Sigmoid colon (tissue), 7 donors: ENCODE results near the gene STPG3. TPM values are rescaled to one million over a fixed set of nuclear protein-coding genes. Genes with fewer than 3 reads are reported as not detected.

Source experiments
- DNase-seq: peaks from one replicate; pipeline ENCODE4 v3.0.0-alpha.2; 2019
- H3K27ac ChIP-seq, 4 donors: fragments of 200-600 bp; sonication (generic); one replicate each; pipeline ENCODE4 v1.5.1; 2016 to 2019; ENCODE audit warnings: mild to moderate bottlenecking in 1 of 4
- H3K27me3 ChIP-seq, 3 donors: fragments of 200-600 bp; sonication (generic); one replicate each; pipeline ENCODE4 v1.5.1; 2019; ENCODE audit warnings: mild to moderate bottlenecking in 1 of 3
- H3K36me3 ChIP-seq, 4 donors: fragments of 200-600 bp; sonication (generic); one replicate each; pipeline ENCODE4 v1.5.1; 2016 to 2019
- H3K4me1 ChIP-seq, 4 donors: fragments of 200-600 bp; sonication (generic); one replicate each; pipeline ENCODE4 v1.5.1; 2017 to 2019
- H3K4me3 ChIP-seq, 4 donors: fragments of 200-600 bp; sonication (generic); one replicate each; pipeline ENCODE4 v1.5.1; 2017 to 2019; ENCODE audit warnings: mild to moderate bottlenecking in 2 of 4, moderate library complexity in 1 of 4
- H3K9me3 ChIP-seq, 4 donors: fragments of 200-600 bp in 3 of 4; sonication (generic) in 3 of 4; one replicate each; pipeline versions ENCODE4 v1.5.1 to v1.6.1; 2013 to 2019
- EP300 ChIP-seq, 4 donors: sonication (generic); formaldehyde crosslinking; IDR thresholded peaks; one replicate each; pipeline ENCODE4 v1.6.1; 2017; ENCODE audit warnings: antibody characterized with exemption in 4 of 4
- POLR2A ChIP-seq, 2 donors: fragments of 450-650 bp; IDR thresholded peaks; one replicate each; pipeline ENCODE4 v1.6.1; 2016; ENCODE audit warnings: antibody characterized with exemption in 2 of 2, mild to moderate bottlenecking in 2 of 2, moderate library complexity in 2 of 2
- POLR2AphosphoS5 ChIP-seq, 4 donors: sonication (generic); formaldehyde crosslinking; IDR thresholded peaks; one replicate each; pipeline ENCODE4 v1.6.1; 2017; ENCODE audit warnings: antibody characterized with exemption in 4 of 4
- WGBS, 2 donors: extraction: QIAGEN DNeasy Blood & Tissue Kit; methylation state at CpG; one replicate each; pipeline ENCODE4 v1.1.7; 2013; 5-methylcytosine and 5-hydroxymethylcytosine counted together
- intact Hi-C: fragments of 100-400 bp; cut with DNase I; formaldehyde crosslinking; loops from one replicate; pipeline ENCODE4 v1.15.1; 2023
- polyA plus RNA-seq, 3 donors: library from polyadenylated mRNA; stranded (reverse); fragments of 200-250 nt; gene quantifications; one replicate each; pipeline ENCODE4 v1.2.3, GENCODE V29; 2013
- total RNA-seq, 4 donors: library from RNA; depleted of rRNA; stranded (reverse); fragments of >200 nt; gene quantifications; one replicate each; pipeline ENCODE4 v1.1.0, GENCODE V29; 2016
- TF ChIP-seq, protein P1 (sequence below), 4 experiments: fragments of 450-650 bp in 3 of 4; fragments of 200-600 bp in 1 of 4; IDR thresholded peaks; one replicate each; pipeline ENCODE4 v1.5.1; 2016 to 2019; ENCODE audit warnings: antibody characterized with exemption in 4 of 4, mild to moderate bottlenecking in 3 of 4, moderate library complexity in 2 of 4
- donor health status: healthy with polysubstance abuse.
- donor health status: Bipolar disorder and iron deficiency.
- donor health status: healthy.

The STPG3 gene
- total and polyA plus RNA-seq, 7 donors: not detected

- TF ChIP-seq, protein P1, sequence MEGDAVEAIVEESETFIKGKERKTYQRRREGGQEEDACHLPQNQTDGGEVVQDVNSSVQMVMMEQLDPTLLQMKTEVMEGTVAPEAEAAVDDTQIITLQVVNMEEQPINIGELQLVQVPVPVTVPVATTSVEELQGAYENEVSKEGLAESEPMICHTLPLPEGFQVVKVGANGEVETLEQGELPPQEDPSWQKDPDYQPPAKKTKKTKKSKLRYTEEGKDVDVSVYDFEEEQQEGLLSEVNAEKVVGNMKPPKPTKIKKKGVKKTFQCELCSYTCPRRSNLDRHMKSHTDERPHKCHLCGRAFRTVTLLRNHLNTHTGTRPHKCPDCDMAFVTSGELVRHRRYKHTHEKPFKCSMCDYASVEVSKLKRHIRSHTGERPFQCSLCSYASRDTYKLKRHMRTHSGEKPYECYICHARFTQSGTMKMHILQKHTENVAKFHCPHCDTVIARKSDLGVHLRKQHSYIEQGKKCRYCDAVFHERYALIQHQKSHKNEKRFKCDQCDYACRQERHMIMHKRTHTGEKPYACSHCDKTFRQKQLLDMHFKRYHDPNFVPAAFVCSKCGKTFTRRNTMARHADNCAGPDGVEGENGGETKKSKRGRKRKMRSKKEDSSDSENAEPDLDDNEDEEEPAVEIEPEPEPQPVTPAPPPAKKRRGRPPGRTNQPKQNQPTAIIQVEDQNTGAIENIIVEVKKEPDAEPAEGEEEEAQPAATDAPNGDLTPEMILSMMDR (IDR thresholded peaks at IDR 0.05): no peak
- TF ChIP-seq POLR2AphosphoS5 (IDR thresholded peaks at IDR 0.05): no peak
- no peak for TF ChIP-seq POLR2A (IDR thresholded peaks at IDR 0.05)
- no peak for TF ChIP-seq EP300 (IDR thresholded peaks at IDR 0.05)
- Histone ChIP-seq H3K27me3 (peaks cover 13 to 22% (median 21%) of the 10 kb centered on the region in 3 donors), H3K4me1 (peaks cover 0 to 31% (median 24%) of the 10 kb centered on the region in 4 donors), H3K4me3 (peak within 1 kb of the TSS; percentile 54 to 65 (median 60)), H3K36me3 (no peaks in the 10 kb centered on the region), H3K27ac (peak within 1 kb of the TSS; percentile 84 to 91 (median 88)), H3K9me3 (no peaks in the 10 kb centered on the region)
- 41 to 53% methylated on average over 23 of the region's 23 CpGs for WGBS, 2 donors
- DNase-seq: no peak
- intact Hi-C loops: loop anchor here (5.0 kb wide), 1 partner anchor 38 kb away; the partner anchor contains the start of genes ANAPC2 and SSNA1
Observed at GRCh38 chr9:137224830-137225694, 26.0 kb upstream of the STPG3 start, which contains the start of gene CYSRT1. Gene CYSRT1, plus strand, starts transcription at chr9:137225174. Its CDS starts 448 bp downstream, at chr9:137225622.

- no peak overlapping the region for H3K4me3 ChIP-seq
- H3K27me3 ChIP-seq: peaks cover 18 to 29% (median 28%) of the 10 kb centered on the region in 3 donors
- intact Hi-C loops: no loop called here
- H3K9me3 ChIP-seq: no peaks in the 10 kb centered on the region
- H3K27ac ChIP-seq: no peak overlapping the region
- peaks cover 0 to 31% (median 24%) of the 10 kb centered on the region in 4 donors for H3K4me1 ChIP-seq
- WGBS, 2 donors: 84 to 85% methylated on average over 21 of the region's 21 CpGs
- TF ChIP-seq POLR2AphosphoS5 (IDR thresholded peaks at IDR 0.05): no peak
- no peak for DNase-seq
- H3K36me3 ChIP-seq: no peaks in the 10 kb centered on the region
Observed at GRCh38 chr9:137225699-137226331, 25.3 kb upstream of the STPG3 start.

DNA sequence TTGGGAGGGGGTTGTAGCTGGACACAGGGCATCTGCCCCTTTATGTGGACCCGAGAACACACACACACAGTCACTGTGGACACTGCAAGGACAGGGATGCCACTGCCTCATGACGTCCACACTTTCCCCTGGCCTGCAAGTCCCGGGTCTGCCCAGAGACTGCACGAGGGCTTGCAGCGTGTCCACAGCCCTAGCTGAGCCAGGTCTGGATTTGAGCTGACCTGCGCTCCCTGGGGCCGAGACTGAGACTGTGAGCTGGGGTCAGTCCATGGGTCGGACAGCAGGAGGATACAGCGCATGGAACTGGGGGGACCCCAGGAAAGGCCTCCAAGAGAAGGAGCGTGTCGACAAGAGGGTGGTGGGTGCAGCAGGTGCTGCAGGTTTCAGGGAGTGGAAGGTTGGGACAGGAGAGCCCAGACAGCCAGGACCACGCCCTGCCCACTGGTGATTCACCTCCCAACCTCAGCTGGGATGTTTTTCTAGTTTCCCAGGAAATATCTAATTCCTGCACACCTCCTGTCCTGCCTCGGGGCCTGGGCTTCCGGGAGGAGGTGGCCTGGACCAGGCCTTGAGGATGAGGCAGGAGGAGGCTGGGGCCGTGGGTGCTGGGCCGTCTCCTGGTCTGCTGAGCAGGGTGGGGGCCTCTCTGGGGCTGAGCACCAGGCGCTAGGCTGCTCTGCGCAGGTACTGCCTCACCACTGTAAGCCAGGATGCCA, 24.6 kb upstream of the STPG3 start:
- intact Hi-C loops: no loop called here
- WGBS, 2 donors: 50 to 73% methylated on average over 18 of the region's 18 CpGs
- Histone ChIP-seq H3K4me3 (no peak overlapping the region), H3K36me3 (no peaks in the 10 kb centered on the region), H3K9me3 (no peaks in the 10 kb centered on the region), H3K4me1 (peaks cover 0 to 26% (median 17%) of the 10 kb centered on the region in 4 donors), H3K27ac (no peak overlapping the region), H3K27me3 (peaks cover 23 to 36% (median 35%) of the 10 kb centered on the region in 3 donors)
- no peak for DNase-seq
- TF ChIP-seq, protein P1 (IDR thresholded peaks at IDR 0.05): no peak
- no peak for TF ChIP-seq POLR2A (IDR thresholded peaks at IDR 0.05)
- TF ChIP-seq POLR2AphosphoS5 (IDR thresholded peaks at IDR 0.05): no peak
- no peak for TF ChIP-seq EP300 (IDR thresholded peaks at IDR 0.05)

DNA sequence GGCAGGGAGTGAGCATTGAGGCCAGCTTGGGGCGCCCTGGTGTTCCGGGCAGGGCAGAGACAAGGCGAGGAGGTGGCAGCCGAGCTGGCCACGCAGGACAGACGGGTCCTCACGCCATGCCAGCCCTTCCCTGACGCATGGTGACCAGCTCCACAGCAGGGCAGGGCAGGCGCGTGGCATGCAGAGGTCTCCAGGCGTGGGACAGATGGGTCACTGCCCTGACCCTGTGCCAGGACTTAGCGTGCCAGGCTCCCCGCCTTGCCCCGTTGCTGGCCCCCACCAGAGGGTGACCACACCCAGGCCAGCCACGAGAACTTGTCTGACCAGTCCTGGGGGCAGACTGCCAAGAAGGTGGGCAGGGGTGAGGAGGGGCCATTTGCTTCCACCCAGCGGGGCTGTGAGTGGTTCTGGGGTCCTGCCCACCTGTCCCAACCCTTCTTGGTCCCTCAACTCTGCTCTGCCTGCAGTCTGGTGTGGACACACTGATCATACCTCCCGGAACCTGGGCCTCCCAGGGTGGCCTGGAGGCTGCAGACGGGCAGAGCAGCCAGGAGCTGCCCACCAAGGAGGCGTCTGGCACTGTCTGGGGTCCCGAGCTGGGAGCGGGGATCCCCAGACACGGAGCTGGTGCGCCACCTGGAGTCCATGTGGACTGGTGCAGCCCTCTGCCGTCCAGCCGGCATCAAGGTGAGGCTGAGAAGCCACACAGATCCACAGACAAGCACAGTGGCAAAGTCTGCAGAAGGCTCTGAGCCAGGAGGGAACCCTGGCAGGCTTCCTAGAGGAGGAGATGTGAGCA, 23.8 kb upstream of the STPG3 start, which contains the start of gene RNF224:
Gene RNF224, plus strand, starts transcription at position 449 of the 799 bp plus-strand sequence. CDS start 834 bp downstream, outside the sequence.
- Histone ChIP-seq H3K4me1 (peaks cover 0 to 22% (median 14%) of the 10 kb centered on the region in 4 donors), H3K4me3 (no peak within 1 kb of the TSS), H3K27ac (no peak within 1 kb of the TSS), H3K27me3 (peaks cover 26 to 44% (median 43%) of the 10 kb centered on the region in 3 donors), H3K36me3 (no peaks in the 10 kb centered on the region), H3K9me3 (no peaks in the 10 kb centered on the region)
- TF ChIP-seq EP300 (IDR thresholded peaks at IDR 0.05) (no peak), POLR2A (IDR thresholded peaks at IDR 0.05) (no peak), POLR2AphosphoS5 (IDR thresholded peaks at IDR 0.05) (no peak)
- TF ChIP-seq, protein P1 (IDR thresholded peaks at IDR 0.05): peak; percentile 68 to 90 (median 86)
- WGBS, 2 donors: 8 to 38% methylated on average over 25 of the region's 25 CpGs
- intact Hi-C loops: no loop called here
- DNase-seq: peak; percentile 85
